GM12878 (cell line): ENCODE data around the gene KCNH4. TPM values are rescaled to one million over a fixed set of nuclear protein-coding genes. Genes with fewer than 3 reads are reported as not detected.
A peak's percentile ranks its signal among the peaks of the same experiment; 100 is the strongest.

Experiments used
- ATAC-seq: fragments of 200-7000 bp; cut with Tn5 transposase; 3 replicates; pipeline ENCODE4 v1.9.1; 2020; ENCODE audit warnings: mild to moderate bottlenecking, moderate library complexity
- BruUV-seq: library from RNA; stranded (reverse); fragments of 400-500 nt; replicated peaks from 2 replicates; lab custom pipeline; 2021; lab: Mats Ljungman, UMichigan
- CTCF ChIA-PET: fragments of 300-600 bp; sonication (Branson Sonifier 250); formaldehyde crosslinking; extraction: SDS; loops from one replicate; lab custom pipeline; 2021; ENCODE audit warnings: inconsistent platforms; lab: Yijun Ruan, JAX
- POLR2A ChIA-PET: fragments of 350-600 bp; formaldehyde crosslinking; extraction: SDS; loops from one replicate; lab custom pipeline; 2021; ENCODE audit warnings: inconsistent platforms; lab: Charles Lee
- RAD21 ChIA-PET: fragments of 300-600 bp; sonication (Branson Sonifier 250); formaldehyde crosslinking; loops from one replicate; lab custom pipeline; 2023; ENCODE audit warnings: antibody characterized with exemption; ENCODE audit not compliant: unreplicated experiment; lab: Charles Lee
- SMC1A ChIA-PET: fragments of 300-600 bp; sonication (Branson Sonifier 250); formaldehyde crosslinking; loops from one replicate; lab custom pipeline; 2023; ENCODE audit not compliant: unreplicated experiment, uncharacterized antibody; lab: Charles Lee
- DNase-seq: peaks from one replicate; pipeline ENCODE4 v3.0.0-alpha.2; 2011; ENCODE audit warnings: low read depth, low spot score
- FAIRE-seq: peaks from 3 replicates; lab custom pipeline; 2011; peaks lifted over from hg19 to GRCh38; lab: Jason Lieb, UNC
- H2AFZ ChIP-seq: 2 replicates; pipeline ENCODE4 v1.6.0; 2011; ENCODE audit warnings: low read depth, low read length, control low read depth; ENCODE audit not compliant: control insufficient read depth
- H3K27ac ChIP-seq: 2 replicates; pipeline ENCODE4 v1.5.1; 2011; ENCODE audit warnings: control low read depth; ENCODE audit not compliant: control insufficient read depth, insufficient read depth
- H3K27me3 ChIP-seq, 2 experiments: replicated peaks in 1 of 2; 2 replicates each; pipeline versions ENCODE4 v1.6.0 to v1.6.1; 2011; ENCODE audit warnings: low read length in 1 of 2; ENCODE audit not compliant: control insufficient read depth in 2 of 2, insufficient read depth in 2 of 2
- H3K36me3 ChIP-seq, 2 experiments: 2 replicates each; pipeline ENCODE4 v1.5.1; 2011; ENCODE audit warnings: low read length in 1 of 2; ENCODE audit not compliant: control insufficient read depth in 2 of 2, insufficient read depth in 2 of 2
- H3K4me1 ChIP-seq: 2 replicates; pipeline ENCODE4 v1.6.1; 2011; ENCODE audit warnings: mild to moderate bottlenecking, low read length, moderate library complexity, mixed read lengths; ENCODE audit not compliant: control insufficient read depth, insufficient read depth
- H3K4me2 ChIP-seq: 2 replicates; pipeline ENCODE4 v1.6.0; 2011; ENCODE audit warnings: control low read depth; ENCODE audit not compliant: control insufficient read depth, insufficient read depth
- H3K4me3 ChIP-seq: fragments of 200-600 bp; sonication (generic); 2 replicates; pipeline ENCODE4 v1.5.1; 2016
- H3K79me2 ChIP-seq: 2 replicates; pipeline ENCODE4 v1.6.0; 2011; ENCODE audit warnings: low read length; ENCODE audit not compliant: control insufficient read depth, insufficient read depth
- H3K9ac ChIP-seq: 2 replicates; pipeline ENCODE4 v1.8.0; 2011; ENCODE audit warnings: low read length, control low read depth, mixed read lengths; ENCODE audit not compliant: control insufficient read depth, insufficient read depth
- H3K9me3 ChIP-seq: replicated peaks from 3 replicates; pipeline ENCODE4 v1.5.1; 2011; ENCODE audit warnings: mild to moderate bottlenecking, low read length; ENCODE audit not compliant: control insufficient read depth, insufficient read depth
- H4K20me1 ChIP-seq: 2 replicates; pipeline ENCODE4 v1.6.0; 2011; ENCODE audit not compliant: control insufficient read depth, insufficient read depth
- BHLHE40 ChIP-seq, 2 experiments: fragments of 450-650 bp in 1 of 2; IDR thresholded peaks; 2 replicates each; pipeline ENCODE4 v1.6.1; 2011 to 2017; ENCODE audit warnings: low read depth in 2 of 2, borderline replicate concordance in 1 of 2, improper control_type of control experiment in 1 of 2, low read length in 1 of 2, mild to moderate bottlenecking in 1 of 2
- CHD1 ChIP-seq: IDR thresholded peaks from 2 replicates; pipeline ENCODE4 v1.6.1; 2012; ENCODE audit warnings: low read depth, low read length, improper control_type of control experiment
- ELK1 ChIP-seq: IDR thresholded peaks from 2 replicates; pipeline ENCODE4 v1.6.1; 2012; ENCODE audit warnings: low read depth, low read length, improper control_type of control experiment
- IKZF2 ChIP-seq, 2 experiments: fragments of 450-650 bp; IDR thresholded peaks; 2 replicates each; pipeline ENCODE4 v1.6.1; 2017; ENCODE audit warnings: mild to moderate bottlenecking in 2 of 2, moderate library complexity in 2 of 2
- NBN ChIP-seq: fragments of 450-650 bp; IDR thresholded peaks from 2 replicates; pipeline ENCODE4 v1.6.1; 2016
- SREBF1 ChIP-seq: IDR thresholded peaks from 2 replicates; pipeline ENCODE4 v1.6.1; 2012; ENCODE audit warnings: mild to moderate bottlenecking, low read length
- ZBTB4 ChIP-seq: fragments of 450-650 bp; formaldehyde crosslinking; IDR thresholded peaks from 2 replicates; pipeline ENCODE4 v1.4.0; 2022; ENCODE audit warnings: mild to moderate bottlenecking, moderate library complexity
- ZBTB40 ChIP-seq: fragments of 450-650 bp; IDR thresholded peaks from 2 replicates; pipeline ENCODE4 v1.6.1; 2016; ENCODE audit warnings: mild to moderate bottlenecking, moderate library complexity, borderline replicate concordance
- WGBS: methylation state at CpG from one replicate; pipeline ENCODE4 v1.1.6; 2016; ENCODE audit warnings: low lambda C conversion rate; ENCODE audit not compliant: insufficient replicate concordance, insufficient coverage; ENCODE audit errors: missing lambda C conversion rate; 5-methylcytosine and 5-hydroxymethylcytosine counted together
- in situ Hi-C: fragments of 300-500 bp; cut with MboI; formaldehyde crosslinking; loops from 9 replicates; pipeline ENCODE4 v1.14.3; 2018; ENCODE audit warnings: mixed read lengths
- intact Hi-C: fragments of 100-400 bp; cut with micrococcal nuclease; formaldehyde crosslinking; loops from one replicate; pipeline ENCODE4 v1.14.2; 2022; ENCODE audit not compliant: unreplicated experiment
- polyA plus RNA-seq, 11 experiments: library from polyadenylated mRNA; depleted of rRNA in 4 of 11; unstranded in 6 of 11; stranded (reverse) in 5 of 11; fragments of >200 nt; fragmentation: Nextera tagmentation in 4 of 11; fragmentation: Illumina TruSeq in 1 of 11; extraction: Ambion mirVana in 4 of 11; extraction: Trizol in 1 of 11; gene quantifications; 1 replicate in 1 of 11; 2 replicates in 10 of 11; pipeline versions ENCODE4 v1.2.1 to v1.2.3, GENCODE V29; 2011 to 2016; ENCODE audit warnings: inconsistent platforms in 2 of 11, missing spikeins in 2 of 11, low read depth in 1 of 11
- total RNA-seq, 4 experiments: library from RNA; depleted of rRNA in 3 of 4; stranded (reverse); fragments of >200 nt in 3 of 4; fragmentation: Illumina TruSeq in 1 of 4; extraction: Trizol in 1 of 4; gene quantifications; 2 replicates each; pipeline versions ENCODE4 v1.2.1 to v1.2.3, GENCODE V29; 2013 to 2021

Gene KCNH4
- total and polyA plus RNA-seq, 10 of the 15 experiments (the other 5 are each of a cell fraction or from before 2014, with no cell fraction given), result 0.03 to 0.88 (median 0.10) TPM; not detected in 2

- no peak for TF ChIP-seq ZBTB4
Measured at GRCh38 chr17:42184713-42185620, 4.0 kb upstream of the KCNH4 start, which contains the start of gene HCRT (continued).

- intact Hi-C loops, result loop anchor here (5.0 to 10.0 kb wide), 3 partner anchors 103 to 221 kb away; partner anchors contain the start of genes CNP and STAT5A
- peak overlapping the region; percentile 51 for H3K4me2 ChIP-seq
- H3K27ac ChIP-seq, result no peak overlapping the region; the same call in 1 of the 2 replicates
- H3K9ac ChIP-seq, result peak overlapping the region; percentile 48
- no peaks in the 10 kb centered on the region for H3K36me3 ChIP-seq
- H3K4me3 ChIP-seq, result peak overlapping the region; percentile 76
- in situ Hi-C loops, result no loop called here
- no TSS peak for BruUV-seq
- ATAC-seq (peak; percentile 79), FAIRE-seq (peak; percentile 80), DNase-seq (peak; percentile 23)
- H3K4me1 ChIP-seq, result peaks cover 27% of the 10 kb centered on the region
- no peaks in the 10 kb centered on the region for H3K9me3 ChIP-seq
- H3K27me3 ChIP-seq, result no peaks in the 10 kb centered on the region
- no peaks in the 10 kb centered on the region for H4K20me1 ChIP-seq
- H2AFZ ChIP-seq, result peak overlapping the region; percentile 73
- ChIA-PET RAD21 (interaction anchor here (0.6 to 2.5 kb wide), 8 partner anchors 10 to 224 kb away, joined by 3 to 9 read pairs (median 4); partner anchors contain the start of genes GHDC, KAT2A and NKIRAS2), CTCF (interaction anchor here (0.6 to 3.7 kb wide), 19 partner anchors 10 to 223 kb away, joined by 3 to 17 read pairs (median 3); partner anchors contain the start of genes DNAJC7 and GHDC), POLR2A (interaction anchor here (0.6 to 0.7 kb wide), 2 partner anchors 8 to 64 kb away, joined by 4 to 7 read pairs; no protein-coding TSS in a partner anchor), SMC1A (interaction anchor here (2.2 kb wide), 1 partner anchor 10 kb away, joined by 13 read pairs; the partner anchor contains the start of gene GHDC)
- no peaks in the 10 kb centered on the region for H3K79me2 ChIP-seq
- 1% methylated on average over 83 of the region's 83 CpGs for WGBS
- no peak for TF ChIP-seq SREBF1
- TF ChIP-seq ZBTB40, result no peak; the same call in 1 of the 2 replicates
- TF ChIP-seq CHD1, result no peak
- TF ChIP-seq BHLHE40 (IDR thresholded peaks at IDR 0.05; ENCODE audit: borderline replicate concordance in 1 of 2, low read depth in 2 of 2, low read length in 1 of 2), result peak; percentile 24 to 70; a peak in 3 of 4 replicates
- TF ChIP-seq IKZF2 (IDR thresholded peaks at IDR 0.05), result peak in 1 of 2 experiments; percentile 28; a peak in 1 of 4 replicates
- no peak for TF ChIP-seq ELK1
- TF ChIP-seq NBN, result peak; percentile 52; the same call in 1 of the 2 replicates
Measured at GRCh38 chr17:42183741-42184711, 3.1 kb upstream of the KCNH4 start.
